Gastroesophageal sphincter (tissue), 4 donors: Measurements from ENCODE around the gene SEPTIN2. TPM values are rescaled to one million over a fixed set of nuclear protein-coding genes. Genes with fewer than 3 reads are reported as not detected.

Source experiments
- ATAC-seq: fragments of 150-250 bp; one replicate; pipeline ENCODE4 v1.9.1; 2016; ENCODE audit warnings: mild to moderate bottlenecking, moderate library complexity
- H3K27ac ChIP-seq, 4 donors: fragments of 200-600 bp; sonication (generic) in 3 of 4; 1 replicate in 3 of 4; 2 replicates in 1 of 4; pipeline ENCODE4 v1.5.1; 2016 to 2019
- H3K27me3 ChIP-seq: fragments of 200-600 bp; sonication (generic); one replicate; pipeline ENCODE4 v1.5.1; 2019
- H3K36me3 ChIP-seq, 2 donors: fragments of 200-600 bp; sonication (generic); one replicate each; pipeline ENCODE4 v1.5.1; 2019; ENCODE audit warnings: control low read depth in 1 of 2
- H3K4me1 ChIP-seq, 3 donors: fragments of 200-600 bp; sonication (generic); 1 replicate in 2 of 3; 2 replicates in 1 of 3; pipeline ENCODE4 v1.5.1; 2016 to 2019; ENCODE audit warnings: control low read depth in 2 of 3
- H3K4me3 ChIP-seq, 2 donors: fragments of 200-600 bp; sonication (generic); one replicate each; pipeline ENCODE4 v1.5.1; 2019; ENCODE audit warnings: mild to moderate bottlenecking in 1 of 2, moderate library complexity in 1 of 2
- H3K9me3 ChIP-seq, 3 donors: fragments of 200-600 bp; sonication (generic); one replicate each; pipeline ENCODE4 v1.5.1; 2017 to 2019; ENCODE audit warnings: control low read depth in 2 of 3
- EP300 ChIP-seq: sonication (generic); formaldehyde crosslinking; IDR thresholded peaks from one replicate; pipeline ENCODE4 v1.6.1; 2017; ENCODE audit warnings: antibody characterized with exemption, mild to moderate bottlenecking
- POLR2A ChIP-seq, 2 donors: fragments of 450-650 bp; IDR thresholded peaks; one replicate each; pipeline ENCODE4 v1.6.1; 2017; ENCODE audit warnings: antibody characterized with exemption in 2 of 2, mild to moderate bottlenecking in 2 of 2, moderate library complexity in 1 of 2
- POLR2AphosphoS5 ChIP-seq: sonication (generic); formaldehyde crosslinking; IDR thresholded peaks from one replicate; pipeline ENCODE4 v1.6.1; 2017; ENCODE audit warnings: antibody characterized with exemption
- WGBS, 2 donors: methylation state at CpG; one replicate each; pipeline ENCODE4 v1.1.5; 2018; ENCODE audit warnings: low coverage in 1 of 2; 5-methylcytosine and 5-hydroxymethylcytosine counted together
- total RNA-seq, 4 donors: library from RNA; depleted of rRNA; stranded (reverse); fragments of >200 nt; gene quantifications; one replicate each; pipeline ENCODE4 v1.1.0, GENCODE V29; 2016
- TF ChIP-seq, protein P1 (sequence below), 4 experiments: fragments of 200-600 bp in 2 of 4; fragments of 450-650 bp in 2 of 4; sonication (generic) in 1 of 4; IDR thresholded peaks; one replicate each; pipeline ENCODE4 v1.5.1; 2017 to 2019; ENCODE audit warnings: antibody characterized with exemption in 4 of 4, mild to moderate bottlenecking in 2 of 4, moderate library complexity in 2 of 4

The SEPTIN2 gene
- total RNA-seq, 4 donors from 2014 or later: 317 to 360 (median 330) TPM

DNA sequence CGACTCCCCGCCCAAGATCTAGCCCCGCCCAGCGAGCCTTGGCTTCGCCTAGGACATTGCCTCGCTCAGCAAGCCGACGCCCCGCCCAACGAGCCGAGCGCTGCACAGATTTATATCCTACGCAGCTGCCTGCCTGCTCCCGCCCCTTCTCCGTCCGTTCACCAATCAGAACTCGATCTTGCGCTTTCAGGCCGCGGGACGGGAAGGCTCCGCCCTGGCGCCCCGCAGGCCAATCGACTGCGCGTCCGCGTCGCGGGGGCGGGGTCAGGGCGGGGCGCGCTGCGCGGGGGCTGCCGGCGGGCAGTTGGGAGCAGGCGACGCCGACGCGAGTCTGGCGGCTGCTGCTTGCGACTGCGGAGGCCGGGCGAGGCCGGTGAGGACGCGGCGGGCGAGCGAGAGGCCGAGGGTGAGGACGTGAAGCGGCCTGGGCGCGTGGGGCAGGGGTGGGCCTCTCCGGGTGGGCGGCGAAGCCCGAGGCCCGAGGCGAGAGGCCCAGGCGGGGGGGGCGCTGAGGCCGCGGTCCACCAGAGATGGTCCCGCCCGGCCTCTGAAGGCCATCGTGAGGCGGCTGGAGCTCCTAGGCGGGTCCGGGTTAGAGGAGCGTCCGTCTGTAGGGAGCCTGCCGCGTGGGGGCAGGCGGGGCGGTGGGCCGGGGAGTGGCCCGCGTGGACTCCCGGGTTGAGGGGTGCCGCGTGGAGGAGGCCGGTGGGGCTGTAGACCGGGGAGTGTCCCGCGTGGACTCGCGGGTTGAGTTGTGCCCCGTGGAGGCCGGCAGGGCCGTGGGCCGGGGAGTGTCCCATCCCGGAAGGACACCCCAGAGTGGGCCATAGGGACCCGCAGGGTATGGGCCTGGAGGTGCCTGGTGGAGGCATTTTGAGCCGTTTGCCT lies 40.5 kb downstream of the SEPTIN2 start, which contains the start of gene FARP2:
Gene FARP2, plus strand, starts transcription at position 303 of the 888 bp plus-strand sequence. CDS start 16,823 bp downstream, outside the sequence.
- peak; percentile 96 for ATAC-seq
- H3K9me3 ChIP-seq: no peaks in the 10 kb centered on the region
- H3K27ac ChIP-seq: peak within 1 kb of the TSS; percentile 66 to 96 (median 94)
- peak within 1 kb of the TSS; percentile 59 to 83 for H3K4me3 ChIP-seq
- H3K4me1 ChIP-seq: peaks cover 0 to 40% (median 14%) of the 10 kb centered on the region in 3 donors
- H3K36me3 ChIP-seq: peaks cover 0 to 35% of the 10 kb centered on the region in 2 donors
- TF ChIP-seq POLR2AphosphoS5: peak; percentile 40
- TF ChIP-seq EP300: no peak
- peak; percentile 77 to 83 for TF ChIP-seq POLR2A (IDR thresholded peaks at IDR 0.05)
- WGBS, 2 donors: 0% methylated on average over 1 to 8 of the region's 101 CpGs
- no peaks in the 10 kb centered on the region for H3K27me3 ChIP-seq

DNA sequence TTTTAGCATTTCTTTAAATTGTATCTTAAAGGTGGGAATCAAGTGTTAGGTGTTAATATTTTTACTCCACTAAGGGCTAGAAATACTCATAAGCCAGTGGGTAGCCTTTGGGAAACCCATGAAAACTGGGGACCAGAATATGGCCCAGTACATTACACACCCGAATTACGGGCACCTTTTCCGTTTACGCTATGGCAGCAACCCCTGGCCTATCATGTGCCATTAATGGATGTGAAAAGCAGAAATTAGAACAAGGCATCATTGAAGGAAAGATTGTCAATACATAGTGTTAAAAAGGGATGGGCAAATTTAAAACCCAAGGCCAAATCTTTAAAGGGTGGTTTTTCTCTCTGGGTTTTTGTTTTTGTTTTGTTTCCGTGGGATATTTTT lies 41.1 kb downstream of the SEPTIN2 start:
- Histone ChIP-seq H3K9me3 (no peaks in the 10 kb centered on the region), H3K27ac (peak overlapping the region in 3 of 4 donors; percentile 92 to 96 (median 95)), H3K4me1 (peaks cover 0 to 40% (median 14%) of the 10 kb centered on the region in 3 donors), H3K36me3 (peaks cover 0 to 29% of the 10 kb centered on the region in 2 donors), H3K4me3 (peak overlapping the region; percentile 59 to 83), H3K27me3 (no peaks in the 10 kb centered on the region)
- no peak for TF ChIP-seq EP300
- TF ChIP-seq, protein P1, sequence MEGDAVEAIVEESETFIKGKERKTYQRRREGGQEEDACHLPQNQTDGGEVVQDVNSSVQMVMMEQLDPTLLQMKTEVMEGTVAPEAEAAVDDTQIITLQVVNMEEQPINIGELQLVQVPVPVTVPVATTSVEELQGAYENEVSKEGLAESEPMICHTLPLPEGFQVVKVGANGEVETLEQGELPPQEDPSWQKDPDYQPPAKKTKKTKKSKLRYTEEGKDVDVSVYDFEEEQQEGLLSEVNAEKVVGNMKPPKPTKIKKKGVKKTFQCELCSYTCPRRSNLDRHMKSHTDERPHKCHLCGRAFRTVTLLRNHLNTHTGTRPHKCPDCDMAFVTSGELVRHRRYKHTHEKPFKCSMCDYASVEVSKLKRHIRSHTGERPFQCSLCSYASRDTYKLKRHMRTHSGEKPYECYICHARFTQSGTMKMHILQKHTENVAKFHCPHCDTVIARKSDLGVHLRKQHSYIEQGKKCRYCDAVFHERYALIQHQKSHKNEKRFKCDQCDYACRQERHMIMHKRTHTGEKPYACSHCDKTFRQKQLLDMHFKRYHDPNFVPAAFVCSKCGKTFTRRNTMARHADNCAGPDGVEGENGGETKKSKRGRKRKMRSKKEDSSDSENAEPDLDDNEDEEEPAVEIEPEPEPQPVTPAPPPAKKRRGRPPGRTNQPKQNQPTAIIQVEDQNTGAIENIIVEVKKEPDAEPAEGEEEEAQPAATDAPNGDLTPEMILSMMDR (IDR thresholded peaks at IDR 0.05): no peak
- no peak for TF ChIP-seq POLR2AphosphoS5
- no peak for TF ChIP-seq POLR2A (IDR thresholded peaks at IDR 0.05)
- ATAC-seq: no peak
- 0 to 21% methylated on average over 4 to 5 of the region's 5 CpGs for WGBS, 2 donors

DNA sequence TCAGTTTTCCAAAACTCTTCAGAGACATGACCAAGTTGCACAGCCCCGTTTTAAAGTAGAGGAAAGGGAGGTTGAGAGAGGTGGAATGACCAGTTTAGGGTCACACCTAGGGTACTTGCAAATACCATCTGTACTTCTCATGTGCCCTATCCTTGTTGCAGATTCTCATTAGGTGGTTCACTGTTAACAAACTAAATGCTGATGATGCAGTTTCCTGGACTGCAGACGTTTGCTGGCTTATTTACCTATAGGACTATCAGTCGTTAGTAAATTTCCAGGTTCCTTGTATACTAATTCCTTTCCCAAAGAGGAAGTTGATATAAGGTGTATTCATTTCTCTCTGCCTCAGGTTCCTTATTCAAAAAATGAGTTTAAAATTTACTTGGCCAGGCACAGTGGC lies 41.8 kb downstream of the SEPTIN2 start:
- Histone ChIP-seq H3K4me1 (peaks cover 0 to 40% (median 14%) of the 10 kb centered on the region in 3 donors), H3K27me3 (no peaks in the 10 kb centered on the region), H3K9me3 (no peaks in the 10 kb centered on the region), H3K36me3 (peaks cover 0 to 22% of the 10 kb centered on the region in 2 donors), H3K4me3 (no peak overlapping the region), H3K27ac (no peak overlapping the region)
- TF ChIP-seq POLR2A (IDR thresholded peaks at IDR 0.05): no peak
- no peak for TF ChIP-seq EP300
- TF ChIP-seq, protein P1 (IDR thresholded peaks at IDR 0.05): no peak
- TF ChIP-seq POLR2AphosphoS5: no peak
- ATAC-seq: no peak
- 44 to 75% methylated on average over 1 to 3 of the region's 3 CpGs for WGBS, 2 donors

DNA sequence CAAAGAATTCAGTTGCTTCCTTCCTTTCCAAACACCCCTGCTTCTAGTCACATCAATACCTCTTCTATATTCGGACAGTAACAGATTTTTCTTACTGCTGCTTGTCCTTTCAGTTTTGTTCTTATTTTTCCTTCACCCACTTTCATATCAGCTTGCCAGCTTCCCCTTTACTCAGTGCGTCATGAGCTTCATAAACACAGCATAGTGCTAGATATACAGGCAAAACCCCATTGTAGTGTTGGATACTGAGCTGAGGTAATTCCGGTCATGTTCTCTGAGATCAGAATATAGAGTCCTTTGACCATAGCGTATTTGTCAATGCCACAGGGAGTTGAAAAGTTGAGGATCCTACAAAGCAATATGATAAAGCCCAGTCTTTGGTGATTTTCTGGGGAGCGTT lies 42.7 kb downstream of the SEPTIN2 start:
- TF ChIP-seq EP300 (no peak), POLR2A (IDR thresholded peaks at IDR 0.05) (no peak), POLR2AphosphoS5 (no peak)
- TF ChIP-seq, protein P1 (IDR thresholded peaks at IDR 0.05): no peak
- WGBS, 2 donors: 72 to 75% methylated on average over 5 of the region's 5 CpGs
- ATAC-seq: no peak
- Histone ChIP-seq H3K4me3 (no peak overlapping the region), H3K9me3 (no peaks in the 10 kb centered on the region), H3K27me3 (no peaks in the 10 kb centered on the region), H3K27ac (no peak overlapping the region), H3K4me1 (peaks cover 0 to 44% (median 14%) of the 10 kb centered on the region in 3 donors), H3K36me3 (peaks cover 0 to 13% of the 10 kb centered on the region in 2 donors)

DNA sequence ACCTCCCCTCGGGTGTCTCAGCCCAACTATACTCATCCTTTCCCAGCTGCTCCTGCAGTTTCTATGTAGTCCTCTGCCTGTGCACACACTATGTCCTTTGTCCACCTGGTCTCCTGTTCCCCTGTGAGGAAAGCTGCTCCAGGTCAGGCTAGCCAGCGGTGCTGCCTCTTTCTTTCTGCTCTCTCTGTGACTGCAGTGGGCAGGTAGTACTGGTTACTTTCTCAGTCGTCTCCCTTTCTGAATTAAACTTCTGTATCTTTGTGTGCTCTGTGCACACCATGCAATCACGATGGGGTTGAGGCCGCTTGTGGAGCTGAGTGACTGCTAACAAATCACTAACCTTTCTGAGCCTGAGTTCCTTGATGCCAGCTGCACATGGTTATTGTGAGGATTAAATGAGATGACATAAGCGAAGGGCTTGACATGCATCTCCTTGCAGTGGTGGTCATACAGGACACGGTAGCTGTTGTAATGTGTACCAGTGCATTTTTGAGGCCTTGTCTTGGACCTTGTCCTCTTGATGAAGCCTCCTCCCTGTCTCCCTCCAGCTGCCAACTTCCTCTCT lies 43.8 kb downstream of the SEPTIN2 start:
- Histone ChIP-seq H3K4me1 (peaks cover 0 to 50% (median 14%) of the 10 kb centered on the region in 3 donors), H3K9me3 (no peaks in the 10 kb centered on the region), H3K36me3 (peaks cover 0 to 2% of the 10 kb centered on the region in 2 donors), H3K27me3 (no peaks in the 10 kb centered on the region), H3K27ac (no peak overlapping the region), H3K4me3 (no peak overlapping the region)
- ATAC-seq: no peak
- TF ChIP-seq EP300: no peak
- TF ChIP-seq POLR2AphosphoS5: no peak
- TF ChIP-seq, protein P1 (IDR thresholded peaks at IDR 0.05): no peak
- no peak for TF ChIP-seq POLR2A (IDR thresholded peaks at IDR 0.05)
- 77 to 82% methylated on average over 5 to 7 of the region's 7 CpGs for WGBS, 2 donors
